AG10803 (cell line): ENCODE data around the gene TARS2.
A peak's percentile ranks its signal among the peaks of the same experiment; 100 is the strongest.

ENCODE experiments used
- DNase-seq: peaks from one replicate; pipeline ENCODE4 v3.0.0; 2010; ENCODE audit warnings: low read depth
- H3K4me3 ChIP-seq: 2 replicates; pipeline ENCODE4 v1.5.1; 2011; ENCODE audit warnings: mild to moderate bottlenecking, low read length, control low read depth
- CTCF ChIP-seq: conservative IDR thresholded peaks from 2 replicates; pipeline ENCODE4 v1.5.1; 2011; ENCODE audit warnings: mild to moderate bottlenecking, low read length, control low read depth, inconsistent platforms

Gene TARS2

GRCh38 chr1:150514913-150515327 is 27.7 kb downstream of the TARS2 start:
- H3K4me3 ChIP-seq, result peak overlapping the region; percentile 69

GRCh38 chr1:150515328-150516049 is 28.3 kb downstream of the TARS2 start, which contains the start of gene FALEC:
FALEC (plus strand) TSS chr1:150515752.
- DNase-seq, result peak; percentile 94
- peak within 1 kb of the TSS; percentile 69 for H3K4me3 ChIP-seq
- TF ChIP-seq CTCF, result no peak; the same call in 1 of the 2 replicates

More at GRCh38 chr1:150514913-150515327, 27.7 kb downstream of the TARS2 start:
- TF ChIP-seq CTCF, result no peak
- DNase-seq, result no peak

GRCh38 chr1:150516050-150516591 is 28.9 kb downstream of the TARS2 start:
- TF ChIP-seq CTCF, result peak; percentile 7; the same call in 1 of the 2 replicates
- peak overlapping the region; percentile 66 for H3K4me3 ChIP-seq
- DNase-seq, result no peak

- H3K4me3 ChIP-seq, result no peak overlapping the region; the same call in 1 of the 2 replicates
Measured at GRCh38 chr1:150516616-150517015, 29.4 kb downstream of the TARS2 start.

GRCh38 chr1:150521196-150521968 is 34.2 kb downstream of the TARS2 start:
- no peak for DNase-seq
- TF ChIP-seq CTCF, result no peak
- H3K4me3 ChIP-seq, result no peak overlapping the region

More at GRCh38 chr1:150516616-150517015, 29.4 kb downstream of the TARS2 start:
- DNase-seq, result no peak
- peak; percentile 5; the same call in 1 of the 2 replicates for TF ChIP-seq CTCF

- no peak overlapping the region for H3K4me3 ChIP-seq
- TF ChIP-seq CTCF, result no peak
- DNase-seq, result no peak
Measured at GRCh38 chr1:150525348-150525747, 38.1 kb downstream of the TARS2 start.
